ENCODE measurements around the gene GNAT1.

GRCh38 chr3:50207359-50208042 lies 16.1 kb downstream of the GNAT1 start:
- no peak for TF ChIP-seq EZH2 (IDR thresholded peaks at IDR 0.05; ENCODE audit: borderline replicate concordance, insufficient read depth, low read length, poor library complexity, severe bottlenecking)
- no peak for TF ChIP-seq POLR2AphosphoS5 (IDR thresholded peaks at IDR 0.05)
- TF ChIP-seq CTCF (IDR thresholded peaks at IDR 0.05; ENCODE audit: poor library complexity, severe bottlenecking): no peak
- no peak for TF ChIP-seq EP300 (conservative IDR thresholded peaks at IDR 0.05; ENCODE audit: poor library complexity, severe bottlenecking)
- no peak for TF ChIP-seq TAF1 (IDR thresholded peaks at IDR 0.05; ENCODE audit: low read depth)
